GM18867 (cell line): ENCODE data around the gene TNFRSF25.
"Not testable (repeated sequence)": the region's sequence is repeated elsewhere in the genome, so short reads cannot be mapped to it uniquely, and the experiment has no call there.

Experiments
- ATAC-seq: cut with Tn5 transposase; IDR thresholded peaks from one replicate; pipeline ENCODE4 v1.9.1; 2021; ENCODE audit warnings: mild to moderate bottlenecking, moderate library complexity; ENCODE audit not compliant: unreplicated experiment

Gene TNFRSF25

GRCh38 chr1:6470132-6471085, 4.4 kb upstream of the TNFRSF25 start:
- no peak for ATAC-seq

GRCh38 chr1:6468729-6469461, 2.9 kb upstream of the TNFRSF25 start:
- ATAC-seq, result no peak

- no peak for ATAC-seq
Observed at GRCh38 chr1:6467744-6468688, 2.0 kb upstream of the TNFRSF25 start.

- no peak for ATAC-seq
Observed at GRCh38 chr1:6467224-6467623, 1.3 kb upstream of the TNFRSF25 start.

- no peak for ATAC-seq
Observed at GRCh38 chr1:6466751-6467150, 778 bp upstream of the TNFRSF25 start.

- ATAC-seq, result no peak
Observed at GRCh38 chr1:6465461-6466005, 440 bp downstream of the TNFRSF25 start.

GRCh38 chr1:6464915-6465314, 1.1 kb downstream of the TNFRSF25 start:
- no peak for ATAC-seq

- ATAC-seq, result no peak
Observed at GRCh38 chr1:6464514-6464836, 1.5 kb downstream of the TNFRSF25 start.

GRCh38 chr1:6463120-6463412, 2.9 kb downstream of the TNFRSF25 start:
- ATAC-seq, result no peak

- no peak for ATAC-seq
Observed at GRCh38 chr1:6462412-6463119, 3.4 kb downstream of the TNFRSF25 start.

- ATAC-seq, result no peak
Observed at GRCh38 chr1:6461538-6462411, 4.2 kb downstream of the TNFRSF25 start.

- ATAC-seq, result no peak
Observed at GRCh38 chr1:6461051-6461530, 4.9 kb downstream of the TNFRSF25 start.

- ATAC-seq, result no peak
Observed at GRCh38 chr1:6460301-6461050, 5.5 kb downstream of the TNFRSF25 start.

- ATAC-seq, result no peak
Observed at GRCh38 chr1:6459850-6460265, 6.1 kb downstream of the TNFRSF25 start.

- ATAC-seq, result no peak
Observed at GRCh38 chr1:6456800-6457466, 9.0 kb downstream of the TNFRSF25 start.

GRCh38 chr1:6455752-6456520, 10.0 kb downstream of the TNFRSF25 start:
- not testable (repeated sequence) for ATAC-seq
